Measurements from ENCODE around the gene SYNDIG1L. TPM values are rescaled to one million over a fixed set of nuclear protein-coding genes. Genes with fewer than 3 reads are reported as not detected.

SYNDIG1L gene
- total and polyA plus RNA-seq, 12 donors = 0.05 to 0.51 (median 0.23) TPM; not detected in 5

- H3K27me3 ChIP-seq = peaks cover 3% of the 10 kb centered on the region
- TF ChIP-seq, protein P1, sequence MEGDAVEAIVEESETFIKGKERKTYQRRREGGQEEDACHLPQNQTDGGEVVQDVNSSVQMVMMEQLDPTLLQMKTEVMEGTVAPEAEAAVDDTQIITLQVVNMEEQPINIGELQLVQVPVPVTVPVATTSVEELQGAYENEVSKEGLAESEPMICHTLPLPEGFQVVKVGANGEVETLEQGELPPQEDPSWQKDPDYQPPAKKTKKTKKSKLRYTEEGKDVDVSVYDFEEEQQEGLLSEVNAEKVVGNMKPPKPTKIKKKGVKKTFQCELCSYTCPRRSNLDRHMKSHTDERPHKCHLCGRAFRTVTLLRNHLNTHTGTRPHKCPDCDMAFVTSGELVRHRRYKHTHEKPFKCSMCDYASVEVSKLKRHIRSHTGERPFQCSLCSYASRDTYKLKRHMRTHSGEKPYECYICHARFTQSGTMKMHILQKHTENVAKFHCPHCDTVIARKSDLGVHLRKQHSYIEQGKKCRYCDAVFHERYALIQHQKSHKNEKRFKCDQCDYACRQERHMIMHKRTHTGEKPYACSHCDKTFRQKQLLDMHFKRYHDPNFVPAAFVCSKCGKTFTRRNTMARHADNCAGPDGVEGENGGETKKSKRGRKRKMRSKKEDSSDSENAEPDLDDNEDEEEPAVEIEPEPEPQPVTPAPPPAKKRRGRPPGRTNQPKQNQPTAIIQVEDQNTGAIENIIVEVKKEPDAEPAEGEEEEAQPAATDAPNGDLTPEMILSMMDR (IDR thresholded peaks at IDR 0.05) = no peak
- TF ChIP-seq POLR2A (IDR thresholded peaks at IDR 0.05) = no peak
- intact Hi-C loops (cut with DNase I) = no loop called here
- peaks cover 0 to 6% of the 10 kb centered on the region in 2 donors for H3K4me1 ChIP-seq (replicated peaks in 1 of 2)
- no peak overlapping the region for H3K4me3 ChIP-seq
- WGBS, 4 donors = 80 to 96% (median 90%) methylated on average over 5 to 7 of the region's 7 CpGs
- H3K27ac ChIP-seq = no peak overlapping the region
- no peaks in the 10 kb centered on the region for H3K9me3 ChIP-seq (replicated peaks in 1 of 3)
- DNase-seq = peak in 1 of 7 donors; percentile 31
- H3K36me3 ChIP-seq (replicated peaks in 1 of 2) = no peaks in the 10 kb centered on the region
Measured at GRCh38 chr14:74429991-74430390, 4.0 kb upstream of the SYNDIG1L start.

DNA sequence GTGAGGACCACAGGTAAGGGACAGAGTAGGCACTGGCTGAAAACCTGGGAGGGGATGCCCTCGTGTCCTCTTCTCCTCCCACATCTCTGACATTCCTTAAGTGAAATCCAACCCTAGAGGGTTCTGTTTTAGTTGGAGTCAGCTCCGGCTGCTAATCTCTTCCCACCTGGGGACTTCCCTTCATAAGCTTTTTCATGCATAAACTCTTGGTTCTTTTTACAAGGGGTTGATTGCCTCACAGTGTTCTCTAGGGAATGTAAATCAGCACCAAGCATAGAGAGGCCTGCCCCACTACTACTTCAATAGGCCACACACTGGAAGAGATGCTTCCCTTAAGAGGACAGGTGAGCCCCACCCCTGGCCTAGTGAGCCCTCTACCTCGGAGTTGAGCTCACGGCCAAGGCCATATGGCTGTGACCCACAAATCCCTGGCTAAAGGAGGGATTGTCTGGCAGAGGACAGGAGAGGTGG is 3.2 kb upstream of the SYNDIG1L start:
- intact Hi-C loops (cut with DNase I) = no loop called here
- TF ChIP-seq, protein P1 (IDR thresholded peaks at IDR 0.05) = no peak
- no peak for TF ChIP-seq POLR2A (IDR thresholded peaks at IDR 0.05)
- Histone ChIP-seq H3K27me3 (peaks cover 3% of the 10 kb centered on the region), H3K36me3 (replicated peaks in 1 of 2) (no peaks in the 10 kb centered on the region), H3K27ac (no peak overlapping the region), H3K4me1 (replicated peaks in 1 of 2) (peaks cover 0 to 6% of the 10 kb centered on the region in 2 donors), H3K4me3 (no peak overlapping the region), H3K9me3 (replicated peaks in 1 of 3) (no peaks in the 10 kb centered on the region)
- WGBS, 4 donors = 48 to 69% (median 64%) methylated on average over 4 of the region's 4 CpGs
- peak in 1 of 7 donors; percentile 29 for DNase-seq

DNA sequence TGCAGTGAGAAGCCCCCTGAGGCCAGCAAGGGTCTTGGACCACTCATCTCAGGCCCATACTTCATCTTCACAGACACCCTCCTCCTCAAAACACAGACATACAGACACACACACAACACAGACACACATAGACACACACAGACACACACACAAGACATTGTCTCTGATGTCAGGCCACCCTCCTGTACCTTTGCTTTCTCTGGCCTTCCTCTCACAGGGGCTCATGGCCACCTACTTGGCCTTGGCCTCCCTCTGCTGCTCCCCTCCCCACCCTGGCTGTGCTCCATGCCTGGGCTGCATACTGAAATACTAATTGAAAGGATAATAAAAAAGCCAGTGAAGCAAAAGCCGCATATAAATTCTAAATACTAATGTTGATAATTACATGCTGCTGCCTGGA is 1.6 kb upstream of the SYNDIG1L start:
- Histone ChIP-seq H3K4me1 (replicated peaks in 1 of 2) (peaks cover 0 to 6% of the 10 kb centered on the region in 2 donors), H3K36me3 (replicated peaks in 1 of 2) (no peaks in the 10 kb centered on the region), H3K27ac (no peak overlapping the region), H3K27me3 (peaks cover 3% of the 10 kb centered on the region), H3K4me3 (no peak overlapping the region), H3K9me3 (replicated peaks in 1 of 3) (no peaks in the 10 kb centered on the region)
- no peak for TF ChIP-seq POLR2A (IDR thresholded peaks at IDR 0.05)
- TF ChIP-seq, protein P1 (IDR thresholded peaks at IDR 0.05) = no peak
- 67 to 100% (median 82%) methylated on average over 1 of the region's 1 CpG for WGBS, 4 donors
- peak in 1 of 7 donors; percentile 39 for DNase-seq
- intact Hi-C loops (cut with DNase I) = no loop called here

DNA sequence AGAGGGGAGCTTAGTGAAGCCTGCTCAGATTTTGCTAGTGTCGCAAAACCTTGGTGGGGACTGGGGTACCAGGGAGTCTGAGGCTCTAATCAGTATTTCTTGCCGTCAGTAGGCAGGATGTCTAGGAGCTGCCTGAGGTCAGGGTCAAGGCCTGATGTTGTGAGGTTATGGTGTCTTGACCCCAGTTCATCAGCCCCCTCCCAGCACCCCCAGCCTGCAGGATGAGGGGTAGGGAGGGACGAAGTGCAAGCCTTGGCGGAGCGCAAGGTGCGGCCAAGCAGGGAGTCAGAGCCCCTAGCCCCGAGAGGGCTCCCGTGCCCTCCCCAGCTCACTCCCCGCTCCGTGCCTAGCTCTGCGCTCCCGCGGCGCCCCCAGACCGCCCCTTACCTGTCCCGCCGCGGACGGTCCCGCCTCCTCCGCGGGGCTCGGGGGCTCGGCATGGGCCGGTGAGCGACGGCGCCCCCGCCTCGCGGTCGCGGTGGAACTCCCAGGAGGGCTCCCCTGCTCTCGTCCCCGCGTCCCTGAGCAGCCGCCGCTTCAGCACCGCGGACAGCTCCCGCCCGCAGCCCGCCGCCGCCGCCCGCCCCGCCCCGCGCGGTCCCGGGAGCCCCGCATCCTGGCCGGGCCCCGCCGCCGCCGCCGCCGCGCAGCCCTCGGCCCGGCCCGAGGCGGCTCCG is 347 bp downstream of the SYNDIG1L start:
- WGBS, 4 donors = 3 to 5% (median 3%) methylated on average over 20 to 66 of the region's 66 CpGs; no CpG with 5 or more reads in 1 of the 4 donors
- H3K27me3 ChIP-seq = peaks cover 3% of the 10 kb centered on the region
- H3K9me3 ChIP-seq (replicated peaks in 1 of 3) = no peaks in the 10 kb centered on the region
- DNase-seq = peak in 6 of 7 donors; percentile 42 to 57 (median 47)
- H3K27ac ChIP-seq = no peak overlapping the region
- peak overlapping the region in 1 of 4 donors; percentile 41 for H3K4me3 ChIP-seq
- intact Hi-C loops (cut with DNase I) = no loop called here
- H3K4me1 ChIP-seq (replicated peaks in 1 of 2) = peaks cover 0 to 6% of the 10 kb centered on the region in 2 donors
- TF ChIP-seq, protein P1 (IDR thresholded peaks at IDR 0.05) = no peak
- no peak for TF ChIP-seq POLR2A (IDR thresholded peaks at IDR 0.05)
- H3K36me3 ChIP-seq (replicated peaks in 1 of 2) = no peaks in the 10 kb centered on the region
